Ecto neural progenitor cell (in vitro differentiated cells): ENCODE results near the gene PCDHA1.
A peak's percentile ranks its signal among the peaks of the same experiment; 100 is the strongest.

Experiments used
- DNase-seq: peaks from one replicate; pipeline ENCODE4 v3.0.0-alpha.2; 2018; ENCODE audit warnings: low spot score

Gene PCDHA1

GRCh38 chr5:140988608-140989007, 202.7 kb downstream of the PCDHA1 start:
- DNase-seq, result no peak

- no peak for DNase-seq
These were observed 203.5 kb downstream of the PCDHA1 start for GRCh38 chr5:140989254-140990020.

GRCh38 chr5:140992828-140993227, 206.9 kb downstream of the PCDHA1 start:
- no peak for DNase-seq

- no peak for DNase-seq
These were observed 210.1 kb downstream of the PCDHA1 start for GRCh38 chr5:140996060-140996459.

GRCh38 chr5:140998921-140999410, 213.0 kb downstream of the PCDHA1 start:
- DNase-seq, result no peak

GRCh38 chr5:141001446-141001843, 215.5 kb downstream of the PCDHA1 start:
- DNase-seq, result no peak

GRCh38 chr5:141001844-141002604, 216.1 kb downstream of the PCDHA1 start:
- peak; percentile 72 for DNase-seq

GRCh38 chr5:141002605-141002965, 216.6 kb downstream of the PCDHA1 start:
- no peak for DNase-seq

- no peak for DNase-seq
These were observed 217.1 kb downstream of the PCDHA1 start for GRCh38 chr5:141003031-141003430.

GRCh38 chr5:141003791-141004611, 218.1 kb downstream of the PCDHA1 start:
- DNase-seq, result peak; percentile 53

- DNase-seq, result no peak
These were observed 221.9 kb downstream of the PCDHA1 start for GRCh38 chr5:141007791-141008190.

- no peak for DNase-seq
These were observed 224.3 kb downstream of the PCDHA1 start for GRCh38 chr5:141010047-141010793.

- no peak for DNase-seq
These were observed 232.0 kb downstream of the PCDHA1 start for GRCh38 chr5:141017943-141018342.

GRCh38 chr5:141022384-141022783, 236.4 kb downstream of the PCDHA1 start:
- no peak for DNase-seq

- DNase-seq, result no peak
These were observed 245.1 kb downstream of the PCDHA1 start for GRCh38 chr5:141031006-141031405.

- no peak for DNase-seq
These were observed 246.7 kb downstream of the PCDHA1 start for GRCh38 chr5:141032626-141033025.

GRCh38 chr5:141039061-141039460, 253.1 kb downstream of the PCDHA1 start:
- no peak for DNase-seq

- no peak for DNase-seq
These were observed 253.6 kb downstream of the PCDHA1 start for GRCh38 chr5:141039517-141039916.

- peak; percentile 76 for DNase-seq
These were observed 254.3 kb downstream of the PCDHA1 start for GRCh38 chr5:141040093-141040770.

GRCh38 chr5:141040771-141041426, 255.0 kb downstream of the PCDHA1 start:
- peak; percentile 98 for DNase-seq

GRCh38 chr5:141041427-141041785, 255.5 kb downstream of the PCDHA1 start:
- DNase-seq, result no peak
